Heart right ventricle (tissue), 16 donors: ENCODE measurements around the gene ZBTB7B. TPM values are rescaled to one million over a fixed set of nuclear protein-coding genes. Genes with fewer than 3 reads are reported as not detected.

Experiments
- ATAC-seq, 8 donors: fragments of 200-7000 bp; cut with Tn5 transposase; one replicate each; pipeline ENCODE4 v1.9.1; 2020; ENCODE audit warnings: mild to moderate bottlenecking in 8 of 8, moderate library complexity in 8 of 8, moderate number of reproducible peaks in 1 of 8
- DNase-seq, 2 donors: peaks; one replicate each; pipeline ENCODE4 v3.0.0-alpha.2; 2020
- H3K27ac ChIP-seq, 10 donors: fragments of 200-600 bp; sonication (generic) in 2 of 10; one replicate each; pipeline versions ENCODE4 v1.5.0 to v1.8.0; 2020 to 2022; ENCODE audit warnings: mild to moderate bottlenecking in 3 of 10
- H3K27me3 ChIP-seq, 7 donors: fragments of 200-600 bp; one replicate each; pipeline ENCODE4 v1.8.0; 2021 to 2022; ENCODE audit warnings: mild to moderate bottlenecking in 2 of 7
- H3K36me3 ChIP-seq, 9 donors: fragments of 200-600 bp; sonication (generic) in 1 of 9; one replicate each; pipeline versions ENCODE4 v1.5.0 to v1.8.0; 2020 to 2022; ENCODE audit warnings: mild to moderate bottlenecking in 2 of 9
- H3K4me1 ChIP-seq, 9 donors: fragments of 200-600 bp; sonication (generic) in 1 of 9; one replicate each; pipeline versions ENCODE4 v1.5.0 to v1.8.0; 2020 to 2022; ENCODE audit warnings: mild to moderate bottlenecking in 4 of 9
- H3K4me3 ChIP-seq, 10 donors: fragments of 200-600 bp; sonication (generic) in 2 of 10; one replicate each; pipeline versions ENCODE4 v1.5.0 to v1.8.0; 2020 to 2022; ENCODE audit warnings: mild to moderate bottlenecking in 7 of 10, moderate library complexity in 2 of 10
- H3K9me3 ChIP-seq, 11 donors: fragments of 200-600 bp in 10 of 11; sonication (generic) in 2 of 11; one replicate each; pipeline versions ENCODE4 v1.5.0 to v1.8.0; 2013 to 2022; ENCODE audit warnings: mild to moderate bottlenecking in 2 of 11, control low read depth in 1 of 11, moderate library complexity in 1 of 11
- WGBS, 2 donors: extraction: QIAGEN DNeasy Blood & Tissue Kit; methylation state at CpG; one replicate each; pipeline ENCODE4 v1.1.7; 2013; ENCODE audit warnings: inconsistent platforms in 1 of 2; 5-methylcytosine and 5-hydroxymethylcytosine counted together
- intact Hi-C, 10 donors: fragments of 100-400 bp; cut with DNase I; formaldehyde crosslinking; loops; one replicate each; pipeline versions ENCODE4 v1.11.1 to v1.14.2; 2022
- polyA plus RNA-seq, 2 donors: library from polyadenylated mRNA; stranded (reverse); fragments of 200-250 nt; gene quantifications; one replicate each; pipeline ENCODE4 v1.2.3, GENCODE V29; 2013
- total RNA-seq, 10 donors: library from RNA; stranded (reverse); fragmentation: NEBNext Ultra II Directional in 3 of 10; extraction: Animal tissue kit (Norgen Biotek cat#: 25700) in 3 of 10; gene quantifications; one replicate each; pipeline versions ENCODE4 v1.2.1 to v1.2.4, GENCODE V29; 2021 to 2023
- TF ChIP-seq, protein P1 (sequence below), 9 donors: fragments of 200-600 bp; sonication (generic) in 2 of 9; IDR thresholded peaks; one replicate each; pipeline versions ENCODE4 v1.5.0 to v1.8.0; 2021 to 2022; ENCODE audit warnings: antibody characterized with exemption in 9 of 9, mild to moderate bottlenecking in 5 of 9, moderate library complexity in 1 of 9
- donor health status: Arrhythmogenic right ventricular cardiomyopathy.
- donor health status: ischemic (EF 13 %, LVEDD 7.1; RV severe dilation, severe dysfunction).
- donor health status: healthy with polysubstance abuse.
- donor health status: DM: no; HTN: yes; CAD: no.
- donor health status: DM: no; HTN: no; CAD: no.
- donor health status: ischemic (EF 25% LVEDD 6.9; RV normal size, moderate dysfunction).
- donor health status: ischemic (EF 25% LVEDD 5.7; RV mildly dilated, moderate dysfunction).
- donor health status: healthy.
- donor health status: DM: yes; HTN: yes; CAD: no.
- donor health status: Ischemic cardiomyopathy.
- donor health status: ischemic (EF 35%, LVEDD 5.7; RV mildly dilated, moderate dysfunction).
- donor health status: nonischemic (EF 11% LVEDD 7.7; RV severe dilation, severe dysfunction).
- donor health status: DM: yes; HTN: yes; CAD: no.
- donor health status: PGD.
- donor health status: ischemic (EF 29% LVEDD 5.4; RV normal size, mild dysfunction).
- donor health status: nonischemic (EF 23%, LVEDD 6.1; RV moderate dilation, normal function).

The ZBTB7B gene
- total and polyA plus RNA-seq, 12 donors: 25.7 to 54.7 (median 37.9) TPM

DNA sequence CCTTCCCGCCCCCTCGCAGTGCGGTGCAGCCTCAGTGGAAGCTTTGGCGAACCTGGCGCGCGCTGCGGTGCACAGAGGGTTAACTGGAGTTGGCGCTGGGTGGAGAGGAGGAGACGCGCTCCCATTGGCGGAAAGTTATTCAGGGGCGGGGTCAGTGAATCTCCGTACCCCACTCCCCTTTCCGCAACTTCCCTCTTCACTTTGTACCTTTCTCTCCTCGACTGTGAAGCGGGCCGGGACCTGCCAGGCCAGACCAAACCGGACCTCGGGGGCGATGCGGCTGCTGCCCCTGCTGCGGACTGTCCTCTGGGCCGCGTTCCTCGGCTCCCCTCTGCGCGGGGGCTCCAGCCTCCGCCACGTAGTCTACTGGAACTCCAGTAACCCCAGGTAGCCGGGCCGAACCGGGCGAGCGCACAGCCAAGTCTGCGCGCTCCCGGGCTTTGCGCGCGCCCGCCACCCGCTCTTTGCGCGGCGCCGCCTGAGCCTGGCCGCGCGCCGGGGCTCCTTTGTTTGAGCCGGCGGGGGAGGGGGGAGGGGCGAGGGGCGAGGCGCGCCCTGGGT, 61.0 kb downstream of the ZBTB7B start, which contains the start of gene EFNA4:
TSS of gene EFNA4 (plus strand) at position 191 of the 561 bp plus-strand sequence. CDS start at position 275, 84 bp downstream.
- peaks cover 0 to 34% (median 13%) of the 10 kb centered on the region in 9 donors for H3K36me3 ChIP-seq
- peak; percentile 82 to 89 for DNase-seq
- intact Hi-C loops: loop anchor here in 5 of 10 donors (1.0 to 10.0 kb wide), 5 partner anchors 19 to 91 kb away; partner anchors contain the start of genes CKS1B (in 2 of the 5), SHC1 (in 2 of the 5) and ZBTB7B (in 1 of the 5)
- peak within 1 kb of the TSS; percentile 43 to 97 (median 84) for H3K4me3 ChIP-seq
- H3K4me1 ChIP-seq: peaks cover 16 to 47% (median 33%) of the 10 kb centered on the region in 9 donors
- peak within 1 kb of the TSS in 9 of 10 donors; percentile 23 to 91 (median 76) for H3K27ac ChIP-seq
- peak; percentile 82 to 89 (median 87) for ATAC-seq
- H3K27me3 ChIP-seq: no peaks in the 10 kb centered on the region
- no peaks in the 10 kb centered on the region for H3K9me3 ChIP-seq
- TF ChIP-seq, protein P1, sequence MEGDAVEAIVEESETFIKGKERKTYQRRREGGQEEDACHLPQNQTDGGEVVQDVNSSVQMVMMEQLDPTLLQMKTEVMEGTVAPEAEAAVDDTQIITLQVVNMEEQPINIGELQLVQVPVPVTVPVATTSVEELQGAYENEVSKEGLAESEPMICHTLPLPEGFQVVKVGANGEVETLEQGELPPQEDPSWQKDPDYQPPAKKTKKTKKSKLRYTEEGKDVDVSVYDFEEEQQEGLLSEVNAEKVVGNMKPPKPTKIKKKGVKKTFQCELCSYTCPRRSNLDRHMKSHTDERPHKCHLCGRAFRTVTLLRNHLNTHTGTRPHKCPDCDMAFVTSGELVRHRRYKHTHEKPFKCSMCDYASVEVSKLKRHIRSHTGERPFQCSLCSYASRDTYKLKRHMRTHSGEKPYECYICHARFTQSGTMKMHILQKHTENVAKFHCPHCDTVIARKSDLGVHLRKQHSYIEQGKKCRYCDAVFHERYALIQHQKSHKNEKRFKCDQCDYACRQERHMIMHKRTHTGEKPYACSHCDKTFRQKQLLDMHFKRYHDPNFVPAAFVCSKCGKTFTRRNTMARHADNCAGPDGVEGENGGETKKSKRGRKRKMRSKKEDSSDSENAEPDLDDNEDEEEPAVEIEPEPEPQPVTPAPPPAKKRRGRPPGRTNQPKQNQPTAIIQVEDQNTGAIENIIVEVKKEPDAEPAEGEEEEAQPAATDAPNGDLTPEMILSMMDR (IDR thresholded peaks at IDR 0.05): no peak
- 1 to 2% methylated on average over 54 to 57 of the region's 57 CpGs for WGBS, 2 donors

DNA sequence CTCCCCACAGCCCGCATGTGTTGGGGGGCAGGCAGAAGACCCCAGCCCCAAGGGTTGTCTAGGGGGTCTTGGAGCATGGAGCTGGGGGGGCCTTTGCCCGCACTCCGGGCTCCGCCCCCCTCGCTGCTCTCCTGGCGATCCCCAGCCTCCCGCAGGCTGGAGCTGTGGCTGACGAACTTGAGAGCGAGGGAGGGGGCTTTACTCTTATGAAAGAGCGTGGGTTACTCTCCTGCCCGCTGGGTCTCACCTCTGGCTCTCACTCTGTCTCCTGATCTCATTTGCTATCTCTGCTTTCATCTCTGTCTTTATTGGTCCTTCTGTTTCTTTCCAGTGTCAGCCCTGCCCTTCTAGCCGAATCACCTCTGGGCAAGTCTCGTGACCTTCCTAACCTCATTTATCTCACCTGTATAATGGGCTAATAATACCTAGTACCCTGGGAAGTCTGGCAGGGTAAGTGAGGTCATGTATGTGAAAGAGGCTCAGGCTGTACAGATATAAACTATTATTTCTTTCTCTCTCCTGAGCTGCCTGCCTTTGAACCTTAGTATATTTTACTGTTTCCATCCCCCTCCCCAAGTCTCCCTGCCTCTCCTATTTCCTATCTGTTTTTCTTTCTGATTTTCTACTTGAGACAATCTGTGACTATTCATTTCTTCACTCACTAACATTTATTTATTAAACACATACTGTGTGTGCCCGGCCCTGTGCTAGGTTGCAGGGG, 61.7 kb downstream of the ZBTB7B start:
- Histone ChIP-seq H3K27me3 (no peaks in the 10 kb centered on the region), H3K4me1 (peaks cover 16 to 47% (median 33%) of the 10 kb centered on the region in 9 donors), H3K36me3 (peaks cover 0 to 34% (median 11%) of the 10 kb centered on the region in 9 donors), H3K4me3 (peak overlapping the region; percentile 43 to 97 (median 84)), H3K27ac (peak overlapping the region in 9 of 10 donors; percentile 23 to 91 (median 76)), H3K9me3 (no peaks in the 10 kb centered on the region)
- no peak for DNase-seq
- intact Hi-C loops: loop anchor here in 3 of 10 donors (5.0 to 10.0 kb wide), 2 partner anchors 59 to 92 kb away; partner anchors contain the start of genes CKS1B (in 2 of the 3), SHC1 (in 2 of the 3) and ZBTB7B (in 1 of the 3)
- WGBS, 2 donors: 19 to 22% methylated on average over 10 to 14 of the region's 14 CpGs
- ATAC-seq: peak in 3 of 8 donors; percentile 4 to 14 (median 6)
- TF ChIP-seq, protein P1 (IDR thresholded peaks at IDR 0.05): no peak

DNA sequence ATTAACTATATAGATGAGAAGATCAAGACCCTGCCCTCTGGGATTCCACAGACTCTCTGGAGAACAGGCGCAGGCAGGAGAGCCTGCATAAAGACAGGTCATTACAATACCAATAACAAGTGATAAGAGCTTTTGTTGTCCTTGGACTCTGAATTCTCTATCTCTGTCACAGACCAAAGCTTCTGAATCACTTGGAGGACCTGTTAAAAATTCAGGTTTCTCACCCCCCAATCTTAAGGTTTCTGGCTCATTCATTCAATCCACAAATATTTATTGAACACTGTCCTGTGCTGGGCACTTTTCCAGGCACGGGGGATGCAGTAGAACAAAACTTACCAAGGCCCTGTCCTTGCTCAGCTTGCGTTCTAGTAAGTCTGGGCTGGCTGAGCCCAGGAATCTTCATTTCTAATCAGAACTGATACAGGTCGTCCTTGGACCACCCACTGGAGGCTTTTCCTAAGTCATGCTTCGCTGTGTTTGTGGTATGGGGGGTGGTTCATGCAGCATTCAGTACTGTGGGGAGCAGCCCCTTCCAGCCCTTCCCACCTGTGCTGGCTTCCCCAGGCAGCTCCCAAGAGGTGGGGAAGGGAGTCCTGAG, 62.3 kb downstream of the ZBTB7B start:
- 78 to 86% methylated on average over 5 of the region's 5 CpGs for WGBS, 2 donors
- Histone ChIP-seq H3K9me3 (no peaks in the 10 kb centered on the region), H3K4me3 (peak overlapping the region in 1 of 10 donors; percentile 85), H3K27ac (no peak overlapping the region), H3K4me1 (peaks cover 16 to 46% (median 33%) of the 10 kb centered on the region in 9 donors), H3K36me3 (peaks cover 0 to 30% (median 8%) of the 10 kb centered on the region in 9 donors), H3K27me3 (no peaks in the 10 kb centered on the region)
- DNase-seq (no peak), ATAC-seq (no peak)
- TF ChIP-seq, protein P1 (IDR thresholded peaks at IDR 0.05): no peak
- intact Hi-C loops: loop anchor here in 4 of 10 donors (5.0 to 10.0 kb wide), 3 partner anchors 60 to 333 kb away; partner anchors contain the start of genes CKS1B (in 2 of the 4), SHC1 (in 2 of the 4) and ZBTB7B (in 1 of the 4)

DNA sequence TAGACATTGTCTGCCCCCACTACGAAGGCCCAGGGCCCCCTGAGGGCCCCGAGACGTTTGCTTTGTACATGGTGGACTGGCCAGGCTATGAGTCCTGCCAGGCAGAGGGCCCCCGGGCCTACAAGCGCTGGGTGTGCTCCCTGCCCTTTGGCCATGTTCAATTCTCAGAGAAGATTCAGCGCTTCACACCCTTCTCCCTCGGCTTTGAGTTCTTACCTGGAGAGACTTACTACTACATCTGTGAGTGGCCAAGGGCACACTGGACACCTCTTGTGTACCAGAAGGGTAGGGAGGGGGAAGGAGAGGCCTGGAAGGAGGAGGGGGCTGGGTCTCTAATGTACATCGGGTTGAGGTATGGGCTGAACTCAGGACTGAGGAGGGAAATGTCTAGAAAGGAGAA, 64.2 kb downstream of the ZBTB7B start:
- 90% methylated on average over 8 of the region's 8 CpGs for WGBS, 2 donors
- intact Hi-C loops: loop anchor here in 2 of 10 donors (5.0 to 10.0 kb wide), 2 partner anchors 62 to 334 kb away; partner anchors contain the start of gene ZBTB7B (in 1 of the 2)
- no peak for DNase-seq
- Histone ChIP-seq H3K36me3 (peaks cover 0 to 15% (median 0%) of the 10 kb centered on the region in 9 donors), H3K4me1 (peaks cover 16 to 47% (median 36%) of the 10 kb centered on the region in 9 donors), H3K9me3 (no peaks in the 10 kb centered on the region), H3K27ac (no peak overlapping the region), H3K4me3 (no peak overlapping the region), H3K27me3 (no peaks in the 10 kb centered on the region)
- ATAC-seq: no peak
- TF ChIP-seq, protein P1 (IDR thresholded peaks at IDR 0.05): no peak
